GM12892 (cell line): ENCODE results near the gene AP3M1.

Experiments
- POLR2A ChIP-seq: IDR thresholded peaks from 2 replicates; pipeline ENCODE4 v1.6.1; 2011; ENCODE audit warnings: low read depth, low read length, control low read depth
- POLR2AphosphoS5 ChIP-seq: IDR thresholded peaks from 2 replicates; pipeline ENCODE4 v1.6.1; 2011; ENCODE audit warnings: low read depth, low read length, control low read depth

- TF ChIP-seq POLR2A: no peak
- TF ChIP-seq POLR2AphosphoS5: no peak
Measured at GRCh38 chr10:74092372-74092771, 58.3 kb downstream of the AP3M1 start.
